GM23338 (cell line): ENCODE measurements around the gene RNASE11.
"Not testable (repeated sequence)": the region's sequence is repeated elsewhere in the genome, so short reads cannot be mapped to it uniquely, and the experiment has no call there.

Experiments used
- CTCF ChIP-seq, 2 experiments: fragments of 200-600 bp in 1 of 2; sonication (generic) in 1 of 2; conservative IDR thresholded peaks; 2 replicates each; pipeline versions ENCODE4 v1.5.1 to v1.6.1; 2016 to 2017; ENCODE audit warnings: antibody characterized with exemption in 2 of 2, low read depth in 2 of 2, mild to moderate bottlenecking in 2 of 2, moderate library complexity in 1 of 2
- ETS1 ChIP-seq: IDR thresholded peaks from 2 replicates; pipeline ENCODE4 v1.6.1; 2016; ENCODE audit warnings: antibody characterized with exemption
- EZH2 ChIP-seq: fragments of 200-600 bp; sonication (generic); IDR thresholded peaks from one replicate; pipeline ENCODE4 v1.8.0; 2017; ENCODE audit warnings: antibody characterized with exemption, mild to moderate bottlenecking, low read depth; ENCODE audit not compliant: unreplicated experiment
- JUNB ChIP-seq: IDR thresholded peaks from one replicate; pipeline ENCODE4 v1.6.1; 2016; ENCODE audit warnings: antibody characterized with exemption; ENCODE audit not compliant: unreplicated experiment
- POLR2AphosphoS5 ChIP-seq: IDR thresholded peaks from 2 replicates; pipeline ENCODE4 v1.6.1; 2016; ENCODE audit warnings: antibody characterized with exemption, low read depth
- REST ChIP-seq: IDR thresholded peaks from one replicate; pipeline ENCODE4 v1.6.1; 2018; ENCODE audit warnings: antibody characterized with exemption; ENCODE audit not compliant: unreplicated experiment

GRCh38 chr14:20569865-20570264 lies 17.9 kb downstream of the RNASE11 start:
- TF ChIP-seq CTCF (conservative IDR thresholded peaks at IDR 0.05; ENCODE audit: low read depth in 2 of 2); EZH2; ETS1; POLR2AphosphoS5; JUNB; REST: not testable (repeated sequence)
